Measurements from ENCODE around the gene GPR63.

Gene GPR63

GRCh38 chr6:96760153-96760687 is 77.1 kb downstream of the GPR63 start:
- no peak for DNase-seq (ENCODE audit: low spot score)

GRCh38 chr6:96755096-96755495 is 82.2 kb downstream of the GPR63 start:
- DNase-seq (ENCODE audit: low spot score) = no peak

- DNase-seq (ENCODE audit: low spot score) = no peak
Observed at GRCh38 chr6:96749891-96750290, 87.4 kb downstream of the GPR63 start.

Measured in left forelimb (tissue), 1 donor.